ENCODE results near the gene CACNA1F.

- TF ChIP-seq CTCF (IDR thresholded peaks at IDR 0.05; ENCODE audit: insufficient read depth, low read length, poor library complexity, severe bottlenecking) (no peak), EZH2phosphoT487 (conservative IDR thresholded peaks at IDR 0.05; ENCODE audit: low read length) (no peak)
Measured at GRCh38 chrX:49162620-49163019, 70.5 kb downstream of the CACNA1F start, which contains the start of gene MAGIX.

Data from SU-DHL-6 (cell line).